ENCODE measurements around the gene SUCLG2.

Gene SUCLG2

GRCh38 chr3:67349551-67350174 lies 304.7 kb downstream of the SUCLG2 start:
- no peak overlapping the region for H3K27ac ChIP-seq (ENCODE audit: low read length, poor library complexity, severe bottlenecking)
- H3K79me1 ChIP-seq (replicated peaks; ENCODE audit: low read length, poor library complexity, severe bottlenecking) = no peaks in the 10 kb centered on the region
- no peak overlapping the region for H2BK120ac ChIP-seq (ENCODE audit: low read depth, low read length)
- H2AFZ ChIP-seq (ENCODE audit: low read depth, low read length) = no peak overlapping the region
- H2AK5ac ChIP-seq (ENCODE audit: low read length, severe bottlenecking) = no peak overlapping the region
- H3K18ac ChIP-seq (ENCODE audit: low read depth in 1 of 2, low read length in 2 of 2) = no peak overlapping the region
- no peak overlapping the region for H3K4ac ChIP-seq (ENCODE audit: low read depth in 1 of 2, low read length in 2 of 2)
- no peak overlapping the region for H2BK15ac ChIP-seq (ENCODE audit: low read depth, poor library complexity, severe bottlenecking)
- H3K36me3 ChIP-seq (ENCODE audit: control insufficient read depth in 1 of 2, insufficient read depth in 2 of 2, low read depth in 1 of 2, low read length in 2 of 2) = no peaks in the 10 kb centered on the region
- no peak overlapping the region for H3K23ac ChIP-seq (ENCODE audit: low read length in 2 of 2)
- no peaks in the 10 kb centered on the region for H3K27me3 ChIP-seq (ENCODE audit: control insufficient read depth in 1 of 2, insufficient read depth in 1 of 2, low read length in 2 of 2)
- no peak overlapping the region for H3K14ac ChIP-seq (ENCODE audit: low read length in 2 of 2)
- H4K8ac ChIP-seq (ENCODE audit: low read length) = no peak overlapping the region
- H4K91ac ChIP-seq (ENCODE audit: low read length) = no peak overlapping the region
- no peak overlapping the region for H3K4me3 ChIP-seq (ENCODE audit: insufficient read depth in 1 of 2, low read depth in 1 of 2, low read length in 2 of 2)
- no peaks in the 10 kb centered on the region for H3K4me1 ChIP-seq (ENCODE audit: control insufficient read depth, insufficient read depth, low read depth, low read length)
- peaks cover 20% of the 10 kb centered on the region for H3K9me3 ChIP-seq (ENCODE audit: control insufficient read depth, low read length)
- no peak for DNase-seq
- H3K4me2 ChIP-seq (ENCODE audit: low read length, poor library complexity, severe bottlenecking) = no peak overlapping the region
- H2BK5ac ChIP-seq (ENCODE audit: low read depth, low read length, poor library complexity, severe bottlenecking) = no peak overlapping the region
- no peak overlapping the region for H2BK12ac ChIP-seq (ENCODE audit: low read length in 2 of 2)
- H3K9ac ChIP-seq (ENCODE audit: low read length) = no peak overlapping the region

GRCh38 chr3:67346081-67346480 lies 308.3 kb downstream of the SUCLG2 start:
- Histone ChIP-seq H3K4me2 (ENCODE audit: low read length, poor library complexity, severe bottlenecking) (no peak overlapping the region), H3K27ac (ENCODE audit: low read length, poor library complexity, severe bottlenecking) (no peak overlapping the region), H3K4ac (ENCODE audit: low read depth in 1 of 2, low read length in 2 of 2) (no peak overlapping the region), H2BK5ac (ENCODE audit: low read depth, low read length, poor library complexity, severe bottlenecking) (no peak overlapping the region), H3K79me1 (replicated peaks; ENCODE audit: low read length, poor library complexity, severe bottlenecking) (no peaks in the 10 kb centered on the region), H2BK120ac (ENCODE audit: low read depth, low read length) (no peak overlapping the region), H3K23ac (ENCODE audit: low read length in 2 of 2) (no peak overlapping the region), H3K9me3 (ENCODE audit: control insufficient read depth, low read length) (peaks cover 39% of the 10 kb centered on the region), H3K9ac (ENCODE audit: low read length) (no peak overlapping the region), H3K4me3 (ENCODE audit: insufficient read depth in 1 of 2, low read depth in 1 of 2, low read length in 2 of 2) (no peak overlapping the region), H4K8ac (ENCODE audit: low read length) (no peak overlapping the region), H2AK5ac (ENCODE audit: low read length, severe bottlenecking) (no peak overlapping the region), H3K18ac (ENCODE audit: low read depth in 1 of 2, low read length in 2 of 2) (no peak overlapping the region), H4K91ac (ENCODE audit: low read length) (no peak overlapping the region), H3K36me3 (ENCODE audit: control insufficient read depth in 1 of 2, insufficient read depth in 2 of 2, low read depth in 1 of 2, low read length in 2 of 2) (no peaks in the 10 kb centered on the region), H2BK15ac (ENCODE audit: low read depth, poor library complexity, severe bottlenecking) (no peak overlapping the region), H2BK12ac (ENCODE audit: low read length in 2 of 2) (no peak overlapping the region), H2AFZ (ENCODE audit: low read depth, low read length) (no peak overlapping the region), H3K14ac (ENCODE audit: low read length in 2 of 2) (no peak overlapping the region), H3K27me3 (ENCODE audit: control insufficient read depth in 1 of 2, insufficient read depth in 1 of 2, low read length in 2 of 2) (no peaks in the 10 kb centered on the region), H3K4me1 (ENCODE audit: control insufficient read depth, insufficient read depth, low read depth, low read length) (no peaks in the 10 kb centered on the region)
- DNase-seq = no peak

- Histone ChIP-seq H2BK120ac (ENCODE audit: low read depth, low read length) (no peak overlapping the region), H3K4me2 (ENCODE audit: low read length, poor library complexity, severe bottlenecking) (no peak overlapping the region), H3K18ac (ENCODE audit: low read depth in 1 of 2, low read length in 2 of 2) (no peak overlapping the region), H3K23ac (ENCODE audit: low read length in 2 of 2) (no peak overlapping the region), H2AK5ac (ENCODE audit: low read length, severe bottlenecking) (no peak overlapping the region), H2AFZ (ENCODE audit: low read depth, low read length) (no peak overlapping the region), H3K27me3 (ENCODE audit: control insufficient read depth in 1 of 2, insufficient read depth in 1 of 2, low read length in 2 of 2) (no peaks in the 10 kb centered on the region), H4K91ac (ENCODE audit: low read length) (no peak overlapping the region), H2BK15ac (ENCODE audit: low read depth, poor library complexity, severe bottlenecking) (no peak overlapping the region), H3K4me3 (ENCODE audit: insufficient read depth in 1 of 2, low read depth in 1 of 2, low read length in 2 of 2) (no peak overlapping the region), H2BK12ac (ENCODE audit: low read length in 2 of 2) (no peak overlapping the region), H2BK5ac (ENCODE audit: low read depth, low read length, poor library complexity, severe bottlenecking) (no peak overlapping the region), H3K4me1 (ENCODE audit: control insufficient read depth, insufficient read depth, low read depth, low read length) (peaks cover 2% of the 10 kb centered on the region), H3K4ac (ENCODE audit: low read depth in 1 of 2, low read length in 2 of 2) (no peak overlapping the region), H3K27ac (ENCODE audit: low read length, poor library complexity, severe bottlenecking) (no peak overlapping the region), H3K9me3 (ENCODE audit: control insufficient read depth, low read length) (peaks cover 31% of the 10 kb centered on the region), H4K8ac (ENCODE audit: low read length) (no peak overlapping the region), H3K79me1 (replicated peaks; ENCODE audit: low read length, poor library complexity, severe bottlenecking) (no peaks in the 10 kb centered on the region), H3K9ac (ENCODE audit: low read length) (no peak overlapping the region), H3K36me3 (ENCODE audit: control insufficient read depth in 1 of 2, insufficient read depth in 2 of 2, low read depth in 1 of 2, low read length in 2 of 2) (no peaks in the 10 kb centered on the region), H3K14ac (ENCODE audit: low read length in 2 of 2) (no peak overlapping the region)
- DNase-seq = no peak
- WGBS = 53% methylated on average over 1 of the region's 2 CpGs
Measured at GRCh38 chr3:67335813-67336212, 318.6 kb downstream of the SUCLG2 start.

DNA sequence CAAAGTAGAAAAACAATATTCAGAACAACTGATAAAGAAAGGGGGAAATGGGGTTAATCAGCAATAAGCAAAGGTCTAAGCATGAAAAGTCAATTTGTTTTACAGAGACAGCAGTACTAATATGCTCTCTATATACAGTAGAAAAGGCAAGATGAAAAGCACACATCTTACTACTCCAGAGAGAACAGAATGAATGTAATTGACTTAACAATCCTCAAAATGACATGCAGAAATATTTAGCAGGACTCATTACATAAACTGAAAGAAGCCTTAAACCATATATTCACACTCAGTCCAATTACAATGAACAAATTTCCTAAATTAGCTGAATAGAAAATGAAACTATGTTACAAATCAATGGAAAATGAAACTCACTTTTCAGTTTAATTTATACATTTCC lies 319.8 kb downstream of the SUCLG2 start:
- Histone ChIP-seq H2BK5ac (ENCODE audit: low read depth, low read length, poor library complexity, severe bottlenecking) (no peak overlapping the region), H2BK15ac (ENCODE audit: low read depth, poor library complexity, severe bottlenecking) (no peak overlapping the region), H3K18ac (ENCODE audit: low read depth in 1 of 2, low read length in 2 of 2) (no peak overlapping the region), H3K27me3 (ENCODE audit: control insufficient read depth in 1 of 2, insufficient read depth in 1 of 2, low read length in 2 of 2) (no peaks in the 10 kb centered on the region), H3K27ac (ENCODE audit: low read length, poor library complexity, severe bottlenecking) (no peak overlapping the region), H3K36me3 (ENCODE audit: control insufficient read depth in 1 of 2, insufficient read depth in 2 of 2, low read depth in 1 of 2, low read length in 2 of 2) (no peaks in the 10 kb centered on the region), H2AK5ac (ENCODE audit: low read length, severe bottlenecking) (no peak overlapping the region), H3K4me1 (ENCODE audit: control insufficient read depth, insufficient read depth, low read depth, low read length) (peaks cover 2% of the 10 kb centered on the region), H3K9ac (ENCODE audit: low read length) (no peak overlapping the region), H2AFZ (ENCODE audit: low read depth, low read length) (no peak overlapping the region), H4K91ac (ENCODE audit: low read length) (no peak overlapping the region), H3K14ac (ENCODE audit: low read length in 2 of 2) (no peak overlapping the region), H2BK12ac (ENCODE audit: low read length in 2 of 2) (no peak overlapping the region), H4K8ac (ENCODE audit: low read length) (no peak overlapping the region), H3K9me3 (ENCODE audit: control insufficient read depth, low read length) (peaks cover 23% of the 10 kb centered on the region), H3K4ac (ENCODE audit: low read depth in 1 of 2, low read length in 2 of 2) (no peak overlapping the region), H3K4me3 (ENCODE audit: insufficient read depth in 1 of 2, low read depth in 1 of 2, low read length in 2 of 2) (no peak overlapping the region), H3K23ac (ENCODE audit: low read length in 2 of 2) (no peak overlapping the region), H3K4me2 (ENCODE audit: low read length, poor library complexity, severe bottlenecking) (no peak overlapping the region), H3K79me1 (replicated peaks; ENCODE audit: low read length, poor library complexity, severe bottlenecking) (no peaks in the 10 kb centered on the region), H2BK120ac (ENCODE audit: low read depth, low read length) (no peak overlapping the region)
- no peak for DNase-seq
